K562 (cell line): ENCODE measurements around the gene TP73.

Experiments
- CBFB ChIP-seq: sonication (generic); formaldehyde crosslinking; IDR thresholded peaks from 2 replicates; pipeline ENCODE4 v1.4.0; 2020; ENCODE audit warnings: mild to moderate bottlenecking, missing genetic modification reagents
- LCOR ChIP-seq: sonication (generic); formaldehyde crosslinking; IDR thresholded peaks from 2 replicates; pipeline ENCODE4 v1.8.0; 2022; ENCODE audit warnings: mild to moderate bottlenecking, missing genetic modification reagents
- MXI1 ChIP-seq: IDR thresholded peaks from 2 replicates; pipeline ENCODE4 v1.6.1; 2011; ENCODE audit warnings: low read depth, mild to moderate bottlenecking, improper control_type of control experiment, low read length
- NR2C2 ChIP-seq, 2 experiments: fragments of 200-800 bp in 1 of 2; sonication (Bioruptor generic) in 1 of 2; sonication (generic) in 1 of 2; formaldehyde crosslinking in 1 of 2; IDR thresholded peaks; 2 replicates each; pipeline versions ENCODE4 v1.6.1 to v1.8.0; 2016 to 2022; ENCODE audit warnings: mild to moderate bottlenecking in 1 of 2, missing compliant biosample characterization in 1 of 2, missing genetic modification characterization in 1 of 2, missing genetic modification reagents in 1 of 2
- PHF20 ChIP-seq: fragments of 450-650 bp; IDR thresholded peaks from 2 replicates; pipeline ENCODE4 v1.6.1; 2018; ENCODE audit not compliant: partially characterized antibody
- POLR2A ChIP-seq: fragments of 450-650 bp; conservative IDR thresholded peaks from 2 replicates; pipeline ENCODE4 v1.6.1; 2016
- YY1 ChIP-seq, 3 experiments: IDR thresholded peaks; 2 replicates each; pipeline ENCODE4 v1.6.1; 2011; ENCODE audit warnings: low read length in 2 of 3, mild to moderate bottlenecking in 2 of 3, moderate library complexity in 2 of 3, borderline replicate concordance in 1 of 3, control low read depth in 1 of 3, low read depth in 1 of 3; ENCODE audit not compliant: insufficient read depth in 3 of 3, insufficient replicate concordance in 2 of 3, control insufficient read depth in 1 of 3, insufficient read length in 1 of 3; ENCODE audit errors: extremely low read depth in 1 of 3
- ZNF583 ChIP-seq: fragments of 250-450 bp; sonication (Bioruptor Pico); IDR thresholded peaks from 2 replicates; pipeline ENCODE4 v1.4.0; 2020
- ZSCAN29 ChIP-seq: fragments of 450-650 bp; IDR thresholded peaks from 2 replicates; pipeline ENCODE4 v1.6.1; 2017
- ZZZ3 ChIP-seq: fragments of 450-650 bp; IDR thresholded peaks from 2 replicates; pipeline ENCODE4 v1.6.1; 2016; ENCODE audit warnings: antibody characterized with exemption, mild to moderate bottlenecking, moderate library complexity
- TF ChIP-seq, protein P1 (sequence below), 3 experiments: IDR thresholded peaks in 2 of 3; conservative IDR thresholded peaks in 1 of 3; 2 replicates each; pipeline ENCODE4 v1.5.1; 2011 to 2012; ENCODE audit warnings: low read length in 3 of 3, mild to moderate bottlenecking in 3 of 3, control low read depth in 2 of 3, improper control_type of control experiment in 1 of 3, inconsistent platforms in 1 of 3, low read depth in 1 of 3, mixed read lengths in 1 of 3, moderate library complexity in 1 of 3; ENCODE audit not compliant: insufficient read depth in 2 of 3
- TF ChIP-seq, protein P2 (sequence below): sonication (generic); formaldehyde crosslinking; IDR thresholded peaks from 2 replicates; pipeline ENCODE4 v1.8.0; 2022; ENCODE audit warnings: missing genetic modification reagents, mild to moderate bottlenecking, borderline replicate concordance

DNA sequence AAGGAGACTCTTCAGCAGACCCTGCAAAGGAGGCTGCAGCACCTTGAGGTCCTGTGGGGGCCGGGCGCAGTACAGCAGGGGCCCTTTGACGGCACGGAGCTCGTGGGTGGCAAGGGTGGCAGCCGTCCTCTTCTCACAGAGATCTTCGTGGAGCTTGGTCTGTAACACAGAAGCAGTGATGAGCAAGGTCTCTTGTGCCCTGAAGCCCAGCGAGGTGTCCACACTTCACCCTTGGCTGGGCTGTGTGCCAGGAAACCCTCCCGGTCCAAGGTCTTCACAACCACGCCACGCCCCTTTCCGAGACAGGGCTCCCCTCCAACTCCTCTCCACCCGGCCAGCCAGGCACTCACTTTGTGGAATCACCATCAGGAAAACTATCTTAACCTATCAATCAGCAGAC lies 132.7 kb downstream of the TP73 start:
- no peak for TF ChIP-seq ZSCAN29
- TF ChIP-seq, protein P1, sequence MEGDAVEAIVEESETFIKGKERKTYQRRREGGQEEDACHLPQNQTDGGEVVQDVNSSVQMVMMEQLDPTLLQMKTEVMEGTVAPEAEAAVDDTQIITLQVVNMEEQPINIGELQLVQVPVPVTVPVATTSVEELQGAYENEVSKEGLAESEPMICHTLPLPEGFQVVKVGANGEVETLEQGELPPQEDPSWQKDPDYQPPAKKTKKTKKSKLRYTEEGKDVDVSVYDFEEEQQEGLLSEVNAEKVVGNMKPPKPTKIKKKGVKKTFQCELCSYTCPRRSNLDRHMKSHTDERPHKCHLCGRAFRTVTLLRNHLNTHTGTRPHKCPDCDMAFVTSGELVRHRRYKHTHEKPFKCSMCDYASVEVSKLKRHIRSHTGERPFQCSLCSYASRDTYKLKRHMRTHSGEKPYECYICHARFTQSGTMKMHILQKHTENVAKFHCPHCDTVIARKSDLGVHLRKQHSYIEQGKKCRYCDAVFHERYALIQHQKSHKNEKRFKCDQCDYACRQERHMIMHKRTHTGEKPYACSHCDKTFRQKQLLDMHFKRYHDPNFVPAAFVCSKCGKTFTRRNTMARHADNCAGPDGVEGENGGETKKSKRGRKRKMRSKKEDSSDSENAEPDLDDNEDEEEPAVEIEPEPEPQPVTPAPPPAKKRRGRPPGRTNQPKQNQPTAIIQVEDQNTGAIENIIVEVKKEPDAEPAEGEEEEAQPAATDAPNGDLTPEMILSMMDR (IDR thresholded peaks at IDR 0.05 in 2 of 3, conservative IDR thresholded peaks at IDR 0.05 in 1 of 3; ENCODE audit: insufficient read depth in 2 of 3, low read depth in 1 of 3, low read length in 3 of 3), result no peak
- TF ChIP-seq MXI1, result no peak
- TF ChIP-seq CBFB (CRISPR knock-in tag), result no peak
- TF ChIP-seq, protein P2, sequence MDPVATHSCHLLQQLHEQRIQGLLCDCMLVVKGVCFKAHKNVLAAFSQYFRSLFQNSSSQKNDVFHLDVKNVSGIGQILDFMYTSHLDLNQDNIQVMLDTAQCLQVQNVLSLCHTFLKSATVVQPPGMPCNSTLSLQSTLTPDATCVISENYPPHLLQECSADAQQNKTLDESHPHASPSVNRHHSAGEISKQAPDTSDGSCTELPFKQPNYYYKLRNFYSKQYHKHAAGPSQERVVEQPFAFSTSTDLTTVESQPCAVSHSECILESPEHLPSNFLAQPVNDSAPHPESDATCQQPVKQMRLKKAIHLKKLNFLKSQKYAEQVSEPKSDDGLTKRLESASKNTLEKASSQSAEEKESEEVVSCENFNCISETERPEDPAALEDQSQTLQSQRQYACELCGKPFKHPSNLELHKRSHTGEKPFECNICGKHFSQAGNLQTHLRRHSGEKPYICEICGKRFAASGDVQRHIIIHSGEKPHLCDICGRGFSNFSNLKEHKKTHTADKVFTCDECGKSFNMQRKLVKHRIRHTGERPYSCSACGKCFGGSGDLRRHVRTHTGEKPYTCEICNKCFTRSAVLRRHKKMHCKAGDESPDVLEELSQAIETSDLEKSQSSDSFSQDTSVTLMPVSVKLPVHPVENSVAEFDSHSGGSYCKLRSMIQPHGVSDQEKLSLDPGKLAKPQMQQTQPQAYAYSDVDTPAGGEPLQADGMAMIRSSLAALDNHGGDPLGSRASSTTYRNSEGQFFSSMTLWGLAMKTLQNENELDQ (CRISPR knock-in tag), result no peak
- TF ChIP-seq LCOR (CRISPR knock-in tag), result no peak
- TF ChIP-seq ZNF583, result no peak
- no peak for TF ChIP-seq YY1 (IDR thresholded peaks at IDR 0.05; ENCODE audit: borderline replicate concordance in 1 of 3, control insufficient read depth in 1 of 3, extremely low read depth in 1 of 3, insufficient read depth in 3 of 3, insufficient read length in 1 of 3, insufficient replicate concordance in 2 of 3, low read depth in 1 of 3, low read length in 2 of 3)
- no peak for TF ChIP-seq PHF20
- no peak for TF ChIP-seq ZZZ3
- 0 out of 2 replicates have a peak, but pooled peaks have one; percentile 20 for TF ChIP-seq POLR2A
- no peak for TF ChIP-seq NR2C2 (CRISPR knock-in tag; IDR thresholded peaks at IDR 0.05)
- no peak for TF ChIP-seq NR2C2 (tag; IDR thresholded peaks at IDR 0.05)
